ENCODE measurements around the gene HGF.

Gene HGF

DNA sequence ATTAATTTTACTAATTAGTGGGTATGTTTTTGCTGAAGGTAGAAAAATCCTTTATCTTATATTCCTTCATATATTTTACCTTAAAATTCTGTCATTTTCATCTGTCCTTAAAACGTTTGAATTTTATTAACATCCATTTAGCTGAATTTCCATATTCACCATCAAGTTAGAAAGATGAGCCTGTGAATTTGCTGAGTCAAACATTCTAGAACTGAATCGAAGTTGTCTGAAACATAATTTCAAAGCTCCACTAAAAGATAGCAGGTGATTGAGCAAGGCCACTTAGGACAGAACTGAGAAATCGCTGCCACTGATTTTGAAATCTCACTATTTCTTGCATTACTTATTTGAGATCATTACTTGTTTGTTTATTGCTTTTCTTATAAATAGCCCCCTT lies 17.5 kb downstream of the HGF start:
- TF ChIP-seq, protein P1, sequence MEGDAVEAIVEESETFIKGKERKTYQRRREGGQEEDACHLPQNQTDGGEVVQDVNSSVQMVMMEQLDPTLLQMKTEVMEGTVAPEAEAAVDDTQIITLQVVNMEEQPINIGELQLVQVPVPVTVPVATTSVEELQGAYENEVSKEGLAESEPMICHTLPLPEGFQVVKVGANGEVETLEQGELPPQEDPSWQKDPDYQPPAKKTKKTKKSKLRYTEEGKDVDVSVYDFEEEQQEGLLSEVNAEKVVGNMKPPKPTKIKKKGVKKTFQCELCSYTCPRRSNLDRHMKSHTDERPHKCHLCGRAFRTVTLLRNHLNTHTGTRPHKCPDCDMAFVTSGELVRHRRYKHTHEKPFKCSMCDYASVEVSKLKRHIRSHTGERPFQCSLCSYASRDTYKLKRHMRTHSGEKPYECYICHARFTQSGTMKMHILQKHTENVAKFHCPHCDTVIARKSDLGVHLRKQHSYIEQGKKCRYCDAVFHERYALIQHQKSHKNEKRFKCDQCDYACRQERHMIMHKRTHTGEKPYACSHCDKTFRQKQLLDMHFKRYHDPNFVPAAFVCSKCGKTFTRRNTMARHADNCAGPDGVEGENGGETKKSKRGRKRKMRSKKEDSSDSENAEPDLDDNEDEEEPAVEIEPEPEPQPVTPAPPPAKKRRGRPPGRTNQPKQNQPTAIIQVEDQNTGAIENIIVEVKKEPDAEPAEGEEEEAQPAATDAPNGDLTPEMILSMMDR (conservative IDR thresholded peaks at IDR 0.05), result no peak
- H3K27ac ChIP-seq, result no peak overlapping the region

DNA sequence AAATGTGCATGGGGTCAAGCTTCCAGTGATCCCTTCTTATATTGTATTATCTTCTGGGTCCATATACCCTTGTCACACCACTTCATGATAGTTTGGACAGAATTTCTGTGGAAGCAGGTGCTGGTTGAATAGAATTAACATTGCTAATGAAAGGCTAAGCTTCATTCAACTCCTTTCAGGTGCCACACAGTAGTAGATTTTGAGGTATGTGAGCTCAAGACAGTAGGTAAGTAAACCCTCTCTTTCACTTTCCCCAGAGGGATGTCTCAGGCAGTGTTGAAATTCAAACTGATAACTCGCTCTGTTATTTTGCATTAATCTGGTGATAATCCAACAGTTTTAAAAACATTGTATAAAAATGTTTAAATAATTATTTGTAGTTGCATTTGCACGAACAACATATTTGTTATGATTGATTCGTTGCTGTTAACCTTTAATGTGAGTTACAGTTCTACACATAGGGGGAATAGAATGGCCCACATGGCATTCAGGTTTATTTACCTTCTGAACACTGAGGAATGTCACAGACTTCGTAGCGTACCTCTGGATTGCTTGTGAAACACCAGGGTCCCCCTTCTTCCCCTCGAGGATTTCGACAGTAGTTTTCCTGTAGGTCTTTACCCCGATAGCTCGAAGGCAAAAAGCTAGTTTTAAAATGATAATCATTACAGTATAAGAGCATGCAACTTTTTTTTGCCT lies 18.1 kb downstream of the HGF start:
- TF ChIP-seq, protein P1 (conservative IDR thresholded peaks at IDR 0.05), result no peak
- no peak overlapping the region for H3K27ac ChIP-seq

DNA sequence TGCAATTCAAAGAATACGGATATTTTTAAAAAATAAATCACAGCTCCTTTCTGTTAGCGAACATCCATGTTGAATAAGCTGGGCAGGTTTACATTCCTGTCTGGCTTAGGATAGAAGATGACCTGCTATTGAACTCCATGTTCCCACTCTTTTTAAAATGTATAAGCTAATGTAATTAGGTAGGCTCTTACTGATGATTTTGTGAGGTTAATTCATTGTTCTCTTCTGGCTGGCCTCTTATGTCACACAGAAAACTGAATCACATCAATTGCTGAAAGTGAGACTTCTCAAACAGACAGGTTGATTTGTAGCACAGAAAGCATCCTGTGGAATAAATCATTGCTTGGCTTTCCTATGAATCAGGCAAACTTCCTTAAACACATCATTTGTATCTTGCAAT lies 24.2 kb downstream of the HGF start:
- TF ChIP-seq, protein P1 (conservative IDR thresholded peaks at IDR 0.05), result no peak
- no peak overlapping the region for H3K27ac ChIP-seq

- no peak overlapping the region for H3K27ac ChIP-seq
- TF ChIP-seq, protein P1 (conservative IDR thresholded peaks at IDR 0.05), result no peak
These were observed 25.5 kb downstream of the HGF start for GRCh38 chr7:81744389-81744788.

DNA sequence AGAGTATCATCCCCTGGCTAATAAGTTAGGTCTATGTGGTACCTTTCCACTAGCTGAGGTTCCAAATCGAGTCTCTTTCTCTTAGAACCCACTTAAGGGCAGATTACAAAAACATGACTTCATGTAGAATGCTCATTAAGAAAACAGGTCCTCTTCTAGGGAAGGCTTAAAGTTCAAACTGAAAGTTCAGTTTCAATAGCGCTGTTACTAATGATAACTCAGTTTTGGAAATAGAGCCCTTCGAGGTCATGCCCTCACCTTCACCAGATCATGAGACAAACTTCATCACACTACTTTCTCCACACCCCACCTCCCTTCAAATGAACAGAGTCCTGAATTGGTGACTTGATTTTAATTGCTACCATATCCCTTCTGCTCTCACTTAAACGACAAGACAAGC lies 26.2 kb downstream of the HGF start:
- TF ChIP-seq, protein P1 (conservative IDR thresholded peaks at IDR 0.05), result no peak
- H3K27ac ChIP-seq, result no peak overlapping the region

DNA sequence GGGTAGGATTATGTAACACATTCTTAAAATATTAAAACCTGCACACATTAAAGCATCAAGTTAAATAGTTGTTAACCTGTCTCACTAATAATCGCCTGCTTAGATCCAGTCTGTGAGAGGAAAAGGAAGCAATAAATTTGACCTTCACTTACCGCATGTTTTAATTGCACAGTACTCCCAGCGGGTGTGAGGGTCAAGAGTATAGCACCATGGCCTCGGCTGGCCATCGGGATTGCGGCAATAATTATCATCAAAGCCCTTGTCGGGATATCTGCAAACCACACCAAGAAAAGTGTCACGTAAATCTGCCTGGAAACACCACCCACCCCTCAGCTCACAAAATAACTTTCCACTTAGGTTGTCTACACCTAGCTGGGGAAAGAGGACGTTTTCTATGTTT lies 26.6 kb downstream of the HGF start:
- H3K27ac ChIP-seq, result no peak overlapping the region
- TF ChIP-seq, protein P1 (conservative IDR thresholded peaks at IDR 0.05), result no peak

- TF ChIP-seq, protein P1 (conservative IDR thresholded peaks at IDR 0.05), result no peak
These were observed 29.4 kb downstream of the HGF start for GRCh38 chr7:81740403-81740802.

More at GRCh38 chr7:81740403-81740802, 29.4 kb downstream of the HGF start:
- H3K27ac ChIP-seq, result no peak overlapping the region

Measured in VCaP (cell line).